HG03378 (cell line): ENCODE results near the gene RNF5.
"Not testable (repeated sequence)": the region's sequence is repeated elsewhere in the genome, so short reads cannot be mapped to it uniquely, and the experiment has no call there.

Experiments
- ATAC-seq: cut with Tn5 transposase; IDR thresholded peaks from one replicate; pipeline ENCODE4 v1.9.1; 2021; ENCODE audit warnings: mild to moderate bottlenecking, moderate library complexity; ENCODE audit not compliant: unreplicated experiment

Gene RNF5

DNA sequence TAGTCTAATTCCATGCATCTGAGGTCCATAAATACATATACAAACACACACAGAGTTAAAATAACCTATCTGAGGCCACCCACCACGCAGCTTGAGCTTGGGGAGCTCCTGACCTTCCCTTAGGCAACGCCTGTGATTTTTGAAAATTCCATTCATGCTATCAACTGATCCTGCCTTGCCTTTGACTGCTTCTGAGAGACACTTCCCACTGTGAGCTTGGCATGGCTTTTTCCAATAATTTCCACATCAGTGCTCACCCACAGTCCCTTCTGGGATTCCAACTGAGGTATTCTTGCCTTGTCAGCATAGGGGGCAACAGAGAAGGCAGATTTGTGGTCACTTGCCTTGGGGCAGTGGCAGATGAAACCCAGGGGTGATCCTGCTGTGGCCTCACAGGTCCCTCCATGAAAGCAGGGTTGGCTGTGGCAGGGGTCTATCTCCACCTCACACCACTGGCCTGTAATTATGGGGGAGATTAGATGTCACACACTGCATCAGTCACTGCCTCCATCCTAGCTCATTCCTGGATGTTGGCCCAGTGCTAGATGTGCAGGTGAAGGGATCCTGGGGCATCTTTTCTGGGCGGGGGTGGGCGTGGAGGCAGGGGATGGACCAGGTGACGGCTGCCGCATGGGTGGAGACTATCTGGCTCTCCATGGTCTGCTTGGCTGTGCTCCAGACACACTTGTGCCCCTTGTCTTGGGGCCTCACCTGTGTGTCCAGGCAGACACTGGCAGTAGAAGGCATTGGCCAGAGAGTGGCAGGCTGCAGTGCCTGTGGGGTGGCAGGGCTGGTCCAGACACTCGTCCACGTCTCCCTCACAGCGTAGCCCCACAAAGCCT lies 25.4 kb downstream of the RNF5 start:
- ATAC-seq, result no peak

GRCh38 chr6:32204268-32204715 lies 26.1 kb downstream of the RNF5 start:
- ATAC-seq, result no peak

DNA sequence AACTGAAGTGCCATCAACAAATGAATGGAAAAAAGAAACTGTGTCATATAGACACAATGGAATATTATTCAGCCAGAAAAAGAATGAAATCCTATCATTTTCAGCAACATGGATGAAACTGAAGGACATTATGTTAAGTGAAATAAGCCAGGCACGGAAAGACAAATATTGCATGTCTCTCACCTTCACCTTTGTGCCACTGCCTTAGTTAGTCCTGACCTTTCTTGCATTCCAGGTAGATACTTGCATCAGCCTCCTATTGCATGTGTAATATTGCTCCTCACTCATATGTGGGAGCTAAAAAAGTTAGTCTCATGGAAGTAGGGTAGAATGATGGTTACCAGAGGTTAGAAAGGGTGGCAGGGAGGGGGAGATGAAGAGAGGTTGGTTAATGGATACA lies 30.8 kb downstream of the RNF5 start:
- no peak for ATAC-seq

GRCh38 chr6:32210191-32210601 lies 32.0 kb downstream of the RNF5 start:
- ATAC-seq, result no peak

- not testable (repeated sequence) for ATAC-seq
Observed at GRCh38 chr6:32211432-32211831, 33.2 kb downstream of the RNF5 start.

DNA sequence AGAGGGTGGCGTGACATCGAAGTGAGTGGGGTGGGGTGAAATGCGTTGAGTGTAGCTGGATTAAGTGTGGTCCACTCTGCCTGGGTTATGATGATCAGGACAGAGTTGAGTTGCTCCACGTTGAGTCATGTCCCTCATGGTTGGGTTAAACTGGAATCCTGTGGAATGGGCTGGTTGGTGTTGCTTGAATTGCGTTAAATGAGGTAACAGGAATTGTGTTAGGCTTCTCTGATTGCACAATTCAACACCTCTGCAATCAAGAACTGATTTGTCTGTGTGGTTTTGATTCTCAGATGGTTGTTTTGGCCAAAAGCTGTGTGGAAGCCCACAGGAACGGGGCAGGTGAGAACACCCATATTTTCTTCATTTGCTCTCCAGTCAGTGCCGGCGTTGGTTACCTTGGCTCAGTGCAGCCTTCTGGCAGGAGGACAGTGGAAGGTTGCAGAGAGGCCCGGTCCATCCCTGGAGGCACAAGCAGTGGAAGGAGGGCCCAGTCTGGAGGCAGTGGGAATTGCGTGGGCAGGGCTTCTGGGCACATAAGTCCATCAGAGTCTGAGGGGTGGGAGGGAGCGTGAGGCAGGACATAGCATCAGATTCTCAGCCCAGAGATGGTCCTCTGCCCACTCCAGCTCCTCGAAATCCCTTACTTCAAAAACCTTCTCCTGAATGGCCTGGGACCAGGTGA lies 34.0 kb downstream of the RNF5 start:
- no peak for ATAC-seq

- ATAC-seq, result no peak
Observed at GRCh38 chr6:32213649-32214048, 35.4 kb downstream of the RNF5 start.

GRCh38 chr6:32214126-32214525 lies 35.9 kb downstream of the RNF5 start:
- no peak for ATAC-seq

GRCh38 chr6:32215617-32216016 lies 37.4 kb downstream of the RNF5 start:
- ATAC-seq, result no peak

- ATAC-seq, result no peak
Observed at GRCh38 chr6:32216285-32216684, 38.1 kb downstream of the RNF5 start.

- no peak for ATAC-seq
Observed at GRCh38 chr6:32216998-32217397, 38.8 kb downstream of the RNF5 start.

DNA sequence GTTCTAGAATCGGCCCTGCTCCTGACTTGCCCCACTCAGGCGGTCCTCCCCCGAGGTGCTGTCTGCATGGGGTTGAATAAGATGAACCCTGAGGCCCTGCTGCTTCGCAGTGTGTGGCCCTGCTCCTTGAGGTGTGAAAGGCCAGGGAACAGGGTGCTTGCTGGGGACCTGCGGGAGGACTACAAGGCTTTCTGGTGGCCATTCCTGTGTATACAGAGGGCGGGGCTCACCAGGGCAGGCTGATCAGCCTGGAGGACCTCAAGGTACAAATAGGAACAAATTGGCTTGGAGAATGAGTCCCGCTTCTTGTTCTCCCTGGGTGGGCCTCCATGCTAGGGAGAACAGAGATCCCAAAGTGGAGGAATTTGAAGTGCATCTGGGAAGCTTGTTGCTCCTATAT lies 40.0 kb downstream of the RNF5 start:
- ATAC-seq, result no peak

DNA sequence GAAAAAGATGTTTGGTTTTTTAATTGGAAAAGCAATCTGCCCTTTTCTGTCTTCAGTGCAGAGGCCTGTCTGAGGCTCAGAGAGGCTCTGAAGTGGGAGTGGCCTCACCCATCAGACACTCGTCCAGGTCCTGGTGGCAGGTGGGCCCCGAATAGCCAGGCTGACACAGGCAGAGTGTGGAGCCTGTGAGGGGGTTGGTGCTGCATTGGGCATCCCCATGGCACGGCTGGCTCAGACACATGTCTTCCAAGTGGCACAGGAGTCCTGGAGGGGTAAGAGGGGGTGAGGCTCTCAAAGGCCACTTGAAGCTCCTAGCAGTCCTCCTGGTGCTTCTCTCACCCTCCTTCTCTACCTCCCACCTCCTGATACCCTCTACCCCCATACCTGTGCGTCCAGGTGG lies 41.8 kb downstream of the RNF5 start:
- ATAC-seq, result no peak

DNA sequence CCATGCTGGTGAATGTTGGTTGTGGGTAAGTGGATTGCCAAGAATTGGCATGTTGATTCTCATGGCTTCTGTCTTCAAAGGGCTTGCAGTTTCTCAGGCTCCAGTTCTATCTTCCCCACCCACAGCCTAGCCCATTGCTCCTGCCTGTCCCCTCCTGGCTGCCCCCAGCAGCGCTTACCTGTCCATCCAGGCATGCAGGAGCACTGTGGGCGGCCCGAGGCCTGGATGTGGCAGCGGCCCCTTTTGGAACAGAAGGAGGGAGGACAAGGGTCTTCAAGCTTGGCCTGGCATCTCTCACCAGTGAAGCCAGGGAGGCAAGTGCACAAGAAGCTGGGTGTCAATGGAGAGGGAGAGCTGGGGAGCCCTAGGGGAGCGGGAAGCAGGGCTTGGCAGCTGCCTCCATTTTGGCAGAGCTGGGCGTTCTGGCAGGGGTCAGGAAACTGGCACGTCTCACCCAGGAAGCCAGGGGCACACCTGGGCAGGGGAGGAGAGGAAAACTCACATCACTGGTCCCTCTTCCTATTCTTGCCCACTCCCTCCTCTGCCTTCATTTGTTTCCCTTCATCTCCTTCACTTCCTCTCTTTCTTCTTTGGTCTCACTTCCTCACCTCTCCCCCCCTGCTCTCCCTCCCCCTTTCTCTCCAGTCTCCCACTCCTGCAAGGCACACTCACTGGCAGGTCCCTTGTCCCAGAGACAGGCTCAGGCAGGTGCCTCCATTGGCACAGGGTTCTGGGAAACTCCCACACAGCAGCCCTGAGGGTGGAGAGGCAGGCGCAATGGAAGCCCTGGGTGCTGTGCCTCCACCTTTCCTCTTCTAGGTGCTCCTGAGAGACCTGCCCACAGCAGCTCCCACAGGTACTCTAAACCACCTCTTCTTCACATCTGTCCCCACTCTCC lies 44.4 kb downstream of the RNF5 start:
- no peak for ATAC-seq

GRCh38 chr6:32223258-32224235 lies 45.3 kb downstream of the RNF5 start, which contains the start of gene NOTCH4:
TSS of gene NOTCH4 (minus strand) at chr6:32224067. CDS start at chr6:32223928, 139 bp downstream.
- no peak for ATAC-seq

GRCh38 chr6:32224696-32225095 lies 46.5 kb downstream of the RNF5 start:
- ATAC-seq, result no peak

- no peak for ATAC-seq
Observed at GRCh38 chr6:32226434-32226833, 48.2 kb downstream of the RNF5 start.
